Measurements from ENCODE around the gene IL1R1.

DNA sequence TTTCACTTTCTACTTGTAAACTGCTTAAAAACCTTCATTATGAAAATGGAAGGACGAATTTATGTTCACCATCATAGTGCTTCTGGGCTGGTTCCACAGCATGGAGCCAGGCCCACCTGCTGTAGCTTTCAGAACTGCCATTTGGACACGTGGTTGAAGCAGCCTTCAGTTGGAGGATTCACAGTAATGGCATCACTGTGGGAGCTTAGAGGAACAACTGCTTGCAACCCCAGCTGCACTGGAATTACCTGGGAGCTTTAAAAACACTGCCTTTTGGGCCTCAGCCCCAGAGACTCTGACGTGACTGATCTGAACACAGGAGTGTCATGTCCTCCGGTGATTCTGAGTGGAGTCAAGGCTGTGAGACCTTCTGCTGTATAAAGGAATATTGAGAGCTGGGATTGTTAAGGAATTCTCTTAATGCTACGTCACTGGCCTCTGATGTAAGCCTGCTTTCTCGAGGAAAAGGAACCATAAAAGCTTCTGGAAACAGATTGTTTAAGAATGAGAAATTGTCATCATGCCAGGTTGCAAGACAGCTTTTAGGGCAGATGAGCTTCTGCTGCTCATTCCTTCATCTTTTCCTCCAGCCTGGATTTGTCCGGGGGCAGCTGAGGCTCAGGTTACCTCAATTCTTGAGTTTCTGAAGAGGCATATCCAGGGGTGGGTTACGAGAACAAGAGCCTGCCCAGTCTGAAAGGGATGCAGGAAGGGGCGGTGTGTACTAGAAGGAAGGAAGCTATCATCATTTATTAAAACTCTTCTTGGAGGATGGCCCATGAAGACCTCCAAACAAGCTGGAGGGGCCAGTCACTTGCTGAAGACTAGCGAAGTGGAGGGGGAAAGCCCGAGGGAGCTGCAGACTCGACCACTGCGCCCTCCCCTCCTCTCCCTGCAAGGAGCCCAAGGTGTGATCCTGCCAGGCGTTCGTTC is 1.3 kb upstream of the IL1R1 start:
- TF ChIP-seq, protein P1, sequence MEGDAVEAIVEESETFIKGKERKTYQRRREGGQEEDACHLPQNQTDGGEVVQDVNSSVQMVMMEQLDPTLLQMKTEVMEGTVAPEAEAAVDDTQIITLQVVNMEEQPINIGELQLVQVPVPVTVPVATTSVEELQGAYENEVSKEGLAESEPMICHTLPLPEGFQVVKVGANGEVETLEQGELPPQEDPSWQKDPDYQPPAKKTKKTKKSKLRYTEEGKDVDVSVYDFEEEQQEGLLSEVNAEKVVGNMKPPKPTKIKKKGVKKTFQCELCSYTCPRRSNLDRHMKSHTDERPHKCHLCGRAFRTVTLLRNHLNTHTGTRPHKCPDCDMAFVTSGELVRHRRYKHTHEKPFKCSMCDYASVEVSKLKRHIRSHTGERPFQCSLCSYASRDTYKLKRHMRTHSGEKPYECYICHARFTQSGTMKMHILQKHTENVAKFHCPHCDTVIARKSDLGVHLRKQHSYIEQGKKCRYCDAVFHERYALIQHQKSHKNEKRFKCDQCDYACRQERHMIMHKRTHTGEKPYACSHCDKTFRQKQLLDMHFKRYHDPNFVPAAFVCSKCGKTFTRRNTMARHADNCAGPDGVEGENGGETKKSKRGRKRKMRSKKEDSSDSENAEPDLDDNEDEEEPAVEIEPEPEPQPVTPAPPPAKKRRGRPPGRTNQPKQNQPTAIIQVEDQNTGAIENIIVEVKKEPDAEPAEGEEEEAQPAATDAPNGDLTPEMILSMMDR (IDR thresholded peaks at IDR 0.05), result no peak
- TF ChIP-seq POLR2A (IDR thresholded peaks at IDR 0.05), result no peak
